ENCODE data around the gene QPCTL. TPM values are rescaled to one million over a fixed set of nuclear protein-coding genes. Genes with fewer than 3 reads are reported as not detected.

Gene QPCTL
- total and polyA plus RNA-seq, 10 of the 15 experiments (the other 5 are each of a cell fraction or from before 2014, with no cell fraction given), result 1.1 to 22.6 (median 11.2) TPM

- no peak for TF ChIP-seq ZBTB40 (IDR thresholded peaks at IDR 0.05; ENCODE audit: borderline replicate concordance)
- no peak for TF ChIP-seq BMI1 (IDR thresholded peaks at IDR 0.05; ENCODE audit: borderline replicate concordance)
- peak; percentile 85 for TF ChIP-seq POLR2AphosphoS5 (IDR thresholded peaks at IDR 0.05; ENCODE audit: low read length)
- no peak for TF ChIP-seq RAD21 (IDR thresholded peaks at IDR 0.05; ENCODE audit: insufficient read depth, low read depth, low read length)
- TF ChIP-seq YY1 (IDR thresholded peaks at IDR 0.05; ENCODE audit: low read depth, low read length), result peak; percentile 77
- TF ChIP-seq LARP7 (IDR thresholded peaks at IDR 0.05), result peak; percentile 73
- peak; percentile 25; the same call in 1 of the 2 replicates for TF ChIP-seq NR2F1 (conservative IDR thresholded peaks at IDR 0.05)
- TF ChIP-seq PML (IDR thresholded peaks at IDR 0.05; ENCODE audit: low read length), result peak; percentile 56; the same call in 1 of the 2 replicates
- no peak for TF ChIP-seq STAT3 (IDR thresholded peaks at IDR 0.05; ENCODE audit: low read depth, low read length)
- no peak; the same call in 1 of the 2 replicates for TF ChIP-seq MTA3 (IDR thresholded peaks at IDR 0.05; ENCODE audit: borderline replicate concordance, low read length)
- peak; percentile 72 for TF ChIP-seq RFX5 (IDR thresholded peaks at IDR 0.05; ENCODE audit: low read depth, low read length)
- no peak; the same call in 1 of the 2 replicates for TF ChIP-seq EED (IDR thresholded peaks at IDR 0.05; ENCODE audit: low read depth)
- TF ChIP-seq FOS (IDR thresholded peaks at IDR 0.05; ENCODE audit: borderline replicate concordance, extremely low read depth, insufficient read length), result peak; percentile 48
- TF ChIP-seq CEBPZ (IDR thresholded peaks at IDR 0.05; ENCODE audit: low read depth, low read length), result peak; percentile 34; the same call in 1 of the 2 replicates
- TF ChIP-seq CTCF (IDR thresholded peaks at IDR 0.05 in 2 of 3, conservative IDR thresholded peaks at IDR 0.05 in 1 of 3; ENCODE audit: control insufficient read depth in 2 of 3, extremely low read depth in 1 of 3, insufficient read depth in 1 of 3, low read depth in 3 of 3, low read length in 3 of 3), result no peak
- no peak for TF ChIP-seq E2F8 (IDR thresholded peaks at IDR 0.05; ENCODE audit: low read depth, partially characterized antibody)
- TF ChIP-seq NR2C1 (IDR thresholded peaks at IDR 0.05), result no peak
These were observed at the start of gene QPCTL (continued) for GRCh38 chr19:45692187-45693105.
